B cell (primary cell): Measurements from ENCODE around the gene ABTB2.

Experiments used
- EZH2 ChIP-seq: IDR thresholded peaks from 2 replicates; pipeline ENCODE4 v1.6.1; 2012; ENCODE audit warnings: borderline replicate concordance, low read depth, mild to moderate bottlenecking, moderate library complexity, low read length; ENCODE audit not compliant: insufficient read depth, poor library complexity, severe bottlenecking
- TF ChIP-seq, protein P1 (sequence below): fragments of 200-600 bp; IDR thresholded peaks from one replicate; pipeline ENCODE4 v1.8.0; 2022; ENCODE audit warnings: antibody characterized with exemption, mild to moderate bottlenecking

DNA sequence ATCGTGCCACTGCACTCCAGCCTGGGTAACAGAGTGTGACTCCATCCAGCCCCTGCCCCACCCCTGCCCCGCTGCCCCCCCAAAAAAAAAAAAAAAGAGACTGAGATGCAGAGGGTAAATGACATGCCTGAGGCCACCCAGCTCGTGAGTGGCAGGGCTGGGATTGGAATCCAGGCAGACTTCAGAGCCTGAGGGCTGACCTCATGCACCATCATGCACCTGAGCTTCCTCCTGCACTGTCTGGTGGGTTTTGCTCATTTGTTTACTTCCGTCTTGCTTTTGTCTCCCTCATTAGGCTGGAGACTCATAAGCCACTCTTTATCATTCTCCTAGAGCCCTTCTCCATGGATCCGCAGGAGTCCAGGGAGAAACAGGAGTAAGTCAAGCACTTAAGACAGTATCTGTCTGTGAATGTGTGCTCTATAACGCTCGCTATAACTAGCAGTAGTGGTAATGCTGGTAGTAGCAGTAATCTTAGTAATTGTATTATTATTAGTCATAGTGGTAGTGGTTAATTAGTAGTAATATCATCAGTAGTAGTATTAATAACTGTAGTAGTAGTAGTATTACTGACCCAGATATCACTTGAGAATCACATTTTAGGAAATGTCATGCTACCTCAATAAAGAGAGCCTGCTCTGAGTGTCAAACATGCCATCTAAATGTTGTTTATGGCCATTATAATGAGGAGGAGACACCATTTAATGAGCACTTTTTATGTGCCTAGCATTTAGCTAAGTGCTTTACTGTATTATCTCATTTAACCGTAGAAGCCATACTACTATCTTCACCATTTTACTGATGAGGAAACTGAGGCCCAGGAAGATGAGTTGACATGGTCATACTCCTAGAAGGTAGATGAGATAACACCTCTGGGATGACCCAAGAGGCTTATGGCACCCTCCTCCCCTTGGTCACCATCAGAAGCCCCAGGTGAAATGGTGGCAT lies 167.3 kb downstream of the ABTB2 start:
- TF ChIP-seq, protein P1, sequence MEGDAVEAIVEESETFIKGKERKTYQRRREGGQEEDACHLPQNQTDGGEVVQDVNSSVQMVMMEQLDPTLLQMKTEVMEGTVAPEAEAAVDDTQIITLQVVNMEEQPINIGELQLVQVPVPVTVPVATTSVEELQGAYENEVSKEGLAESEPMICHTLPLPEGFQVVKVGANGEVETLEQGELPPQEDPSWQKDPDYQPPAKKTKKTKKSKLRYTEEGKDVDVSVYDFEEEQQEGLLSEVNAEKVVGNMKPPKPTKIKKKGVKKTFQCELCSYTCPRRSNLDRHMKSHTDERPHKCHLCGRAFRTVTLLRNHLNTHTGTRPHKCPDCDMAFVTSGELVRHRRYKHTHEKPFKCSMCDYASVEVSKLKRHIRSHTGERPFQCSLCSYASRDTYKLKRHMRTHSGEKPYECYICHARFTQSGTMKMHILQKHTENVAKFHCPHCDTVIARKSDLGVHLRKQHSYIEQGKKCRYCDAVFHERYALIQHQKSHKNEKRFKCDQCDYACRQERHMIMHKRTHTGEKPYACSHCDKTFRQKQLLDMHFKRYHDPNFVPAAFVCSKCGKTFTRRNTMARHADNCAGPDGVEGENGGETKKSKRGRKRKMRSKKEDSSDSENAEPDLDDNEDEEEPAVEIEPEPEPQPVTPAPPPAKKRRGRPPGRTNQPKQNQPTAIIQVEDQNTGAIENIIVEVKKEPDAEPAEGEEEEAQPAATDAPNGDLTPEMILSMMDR, result no peak
- no peak for TF ChIP-seq EZH2
